ENCODE measurements around the gene UBN1. TPM values are rescaled to one million over a fixed set of nuclear protein-coding genes. Genes with fewer than 3 reads are reported as not detected.
A peak's percentile ranks its signal among the peaks of the same experiment; 100 is the strongest.

UBN1 gene
- total RNA-seq, 1 experiment from 2014 or later, result 63.1 TPM

- Histone ChIP-seq H3K27ac (ENCODE audit: low read length) (no peak overlapping the region), H3K4me3 (ENCODE audit: low read depth in 2 of 2, low read length in 2 of 2) (no peak overlapping the region), H3K4me1 (ENCODE audit: control insufficient read depth, insufficient read depth, low read length) (no peaks in the 10 kb centered on the region), H3K9me3 (ENCODE audit: control insufficient read depth, insufficient read depth, low read depth, low read length) (no peaks in the 10 kb centered on the region), H3K27me3 (ENCODE audit: control insufficient read depth, insufficient read depth, low read length) (no peaks in the 10 kb centered on the region), H3K36me3 (ENCODE audit: control insufficient read depth, insufficient read depth, low read length) (peaks cover 12% of the 10 kb centered on the region)
- CTCF ChIA-PET, result no interaction called here
- intact Hi-C loops (cut with micrococcal nuclease; ENCODE audit: unreplicated experiment), result no loop called here
- ATAC-seq (no peak), DNase-seq (ENCODE audit: low read depth, low spot score) (no peak)
- BruUV-seq (replicated peaks), result no TSS peak
- in situ Hi-C loops (cut with HindIII; ENCODE audit: low pct_unique_long_range_greater_than_20kb, low sequenced_read_pairs), result loop anchor here (10.0 kb wide), 1 partner anchor 51 kb away; no protein-coding TSS in a partner anchor
- POLR2A ChIA-PET, result no interaction called here
- TF ChIP-seq TCF7L2 (IDR thresholded peaks at IDR 0.05; ENCODE audit: low read depth, low read length), result no peak
- no peak for TF ChIP-seq POLR2AphosphoS5 (IDR thresholded peaks at IDR 0.05; ENCODE audit: low read depth, low read length)
- TF ChIP-seq SIN3A (IDR thresholded peaks at IDR 0.05; ENCODE audit: borderline replicate concordance, insufficient read depth, low read depth, low read length), result no peak
- TF ChIP-seq, protein P1, sequence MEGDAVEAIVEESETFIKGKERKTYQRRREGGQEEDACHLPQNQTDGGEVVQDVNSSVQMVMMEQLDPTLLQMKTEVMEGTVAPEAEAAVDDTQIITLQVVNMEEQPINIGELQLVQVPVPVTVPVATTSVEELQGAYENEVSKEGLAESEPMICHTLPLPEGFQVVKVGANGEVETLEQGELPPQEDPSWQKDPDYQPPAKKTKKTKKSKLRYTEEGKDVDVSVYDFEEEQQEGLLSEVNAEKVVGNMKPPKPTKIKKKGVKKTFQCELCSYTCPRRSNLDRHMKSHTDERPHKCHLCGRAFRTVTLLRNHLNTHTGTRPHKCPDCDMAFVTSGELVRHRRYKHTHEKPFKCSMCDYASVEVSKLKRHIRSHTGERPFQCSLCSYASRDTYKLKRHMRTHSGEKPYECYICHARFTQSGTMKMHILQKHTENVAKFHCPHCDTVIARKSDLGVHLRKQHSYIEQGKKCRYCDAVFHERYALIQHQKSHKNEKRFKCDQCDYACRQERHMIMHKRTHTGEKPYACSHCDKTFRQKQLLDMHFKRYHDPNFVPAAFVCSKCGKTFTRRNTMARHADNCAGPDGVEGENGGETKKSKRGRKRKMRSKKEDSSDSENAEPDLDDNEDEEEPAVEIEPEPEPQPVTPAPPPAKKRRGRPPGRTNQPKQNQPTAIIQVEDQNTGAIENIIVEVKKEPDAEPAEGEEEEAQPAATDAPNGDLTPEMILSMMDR (IDR thresholded peaks at IDR 0.05), result no peak
- TF ChIP-seq, protein P2, sequence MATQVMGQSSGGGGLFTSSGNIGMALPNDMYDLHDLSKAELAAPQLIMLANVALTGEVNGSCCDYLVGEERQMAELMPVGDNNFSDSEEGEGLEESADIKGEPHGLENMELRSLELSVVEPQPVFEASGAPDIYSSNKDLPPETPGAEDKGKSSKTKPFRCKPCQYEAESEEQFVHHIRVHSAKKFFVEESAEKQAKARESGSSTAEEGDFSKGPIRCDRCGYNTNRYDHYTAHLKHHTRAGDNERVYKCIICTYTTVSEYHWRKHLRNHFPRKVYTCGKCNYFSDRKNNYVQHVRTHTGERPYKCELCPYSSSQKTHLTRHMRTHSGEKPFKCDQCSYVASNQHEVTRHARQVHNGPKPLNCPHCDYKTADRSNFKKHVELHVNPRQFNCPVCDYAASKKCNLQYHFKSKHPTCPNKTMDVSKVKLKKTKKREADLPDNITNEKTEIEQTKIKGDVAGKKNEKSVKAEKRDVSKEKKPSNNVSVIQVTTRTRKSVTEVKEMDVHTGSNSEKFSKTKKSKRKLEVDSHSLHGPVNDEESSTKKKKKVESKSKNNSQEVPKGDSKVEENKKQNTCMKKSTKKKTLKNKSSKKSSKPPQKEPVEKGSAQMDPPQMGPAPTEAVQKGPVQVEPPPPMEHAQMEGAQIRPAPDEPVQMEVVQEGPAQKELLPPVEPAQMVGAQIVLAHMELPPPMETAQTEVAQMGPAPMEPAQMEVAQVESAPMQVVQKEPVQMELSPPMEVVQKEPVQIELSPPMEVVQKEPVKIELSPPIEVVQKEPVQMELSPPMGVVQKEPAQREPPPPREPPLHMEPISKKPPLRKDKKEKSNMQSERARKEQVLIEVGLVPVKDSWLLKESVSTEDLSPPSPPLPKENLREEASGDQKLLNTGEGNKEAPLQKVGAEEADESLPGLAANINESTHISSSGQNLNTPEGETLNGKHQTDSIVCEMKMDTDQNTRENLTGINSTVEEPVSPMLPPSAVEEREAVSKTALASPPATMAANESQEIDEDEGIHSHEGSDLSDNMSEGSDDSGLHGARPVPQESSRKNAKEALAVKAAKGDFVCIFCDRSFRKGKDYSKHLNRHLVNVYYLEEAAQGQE (IDR thresholded peaks at IDR 0.05; ENCODE audit: insufficient read depth in 1 of 2, low read depth in 2 of 2, low read length in 1 of 2), result no peak
Measured at GRCh38 chr16:4814046-4814445, 33.2 kb upstream of the UBN1 start.

- TF ChIP-seq TCF7L2 (IDR thresholded peaks at IDR 0.05; ENCODE audit: low read depth, low read length) (no peak), POLR2AphosphoS5 (IDR thresholded peaks at IDR 0.05; ENCODE audit: low read depth, low read length) (no peak), SIN3A (IDR thresholded peaks at IDR 0.05; ENCODE audit: borderline replicate concordance, insufficient read depth, low read depth, low read length) (no peak)
- TF ChIP-seq, protein P1 (IDR thresholded peaks at IDR 0.05), result no peak
- TF ChIP-seq, protein P2 (IDR thresholded peaks at IDR 0.05; ENCODE audit: insufficient read depth in 1 of 2, low read depth in 2 of 2, low read length in 1 of 2), result no peak
- no TSS peak for BruUV-seq (replicated peaks)
- ATAC-seq (0 out of 2 replicates have a peak, but pooled peaks have one; percentile 47), DNase-seq (ENCODE audit: low read depth, low spot score) (no peak)
- Histone ChIP-seq H3K4me1 (ENCODE audit: control insufficient read depth, insufficient read depth, low read length) (no peaks in the 10 kb centered on the region), H3K9me3 (ENCODE audit: control insufficient read depth, insufficient read depth, low read depth, low read length) (no peaks in the 10 kb centered on the region), H3K4me3 (ENCODE audit: low read depth in 2 of 2, low read length in 2 of 2) (no peak overlapping the region), H3K36me3 (ENCODE audit: control insufficient read depth, insufficient read depth, low read length) (peaks cover 12% of the 10 kb centered on the region), H3K27ac (ENCODE audit: low read length) (no peak overlapping the region), H3K27me3 (ENCODE audit: control insufficient read depth, insufficient read depth, low read length) (no peaks in the 10 kb centered on the region)
- ChIA-PET CTCF (interaction anchor here (0.7 kb wide), 2 partner anchors 264 to 564 kb away, joined by 4 to 8 read pairs; no protein-coding TSS in a partner anchor), POLR2A (interaction anchor here (0.6 kb wide), 1 partner anchor 127 kb away, joined by 6 read pairs; no protein-coding TSS in a partner anchor)
- intact Hi-C loops (cut with micrococcal nuclease; ENCODE audit: unreplicated experiment), result no loop called here
- in situ Hi-C loops (cut with HindIII; ENCODE audit: low pct_unique_long_range_greater_than_20kb, low sequenced_read_pairs), result loop anchor here (10.0 kb wide), 1 partner anchor 50 kb away; no protein-coding TSS in a partner anchor
Measured at GRCh38 chr16:4814542-4815173, 32.6 kb upstream of the UBN1 start.
